ENCODE measurements around the gene LAMP1.

DNA sequence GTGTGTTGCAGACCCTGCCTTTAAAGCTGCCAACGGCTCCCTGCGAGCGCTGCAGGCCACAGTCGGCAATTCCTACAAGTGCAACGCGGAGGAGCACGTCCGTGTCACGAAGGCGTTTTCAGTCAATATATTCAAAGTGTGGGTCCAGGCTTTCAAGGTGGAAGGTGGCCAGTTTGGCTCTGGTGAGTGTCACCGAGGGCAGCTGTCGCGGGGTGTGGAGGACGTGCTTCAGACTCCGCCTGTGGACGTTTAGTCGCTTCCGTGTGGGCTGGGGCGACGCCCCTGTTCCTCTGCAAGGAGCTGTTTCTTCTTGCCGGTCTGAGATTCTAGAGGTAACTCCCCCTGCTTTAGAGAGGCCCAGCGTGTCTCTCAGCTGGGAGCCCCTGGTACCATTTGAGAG lies 24.5 kb downstream of the LAMP1 start:
- TF ChIP-seq POLR2AphosphoS5 (IDR thresholded peaks at IDR 0.05; ENCODE audit: low read depth, low read length) (no peak), FOXM1 (IDR thresholded peaks at IDR 0.05; ENCODE audit: low read depth) (no peak), EZH2phosphoT487 (IDR thresholded peaks at IDR 0.05; ENCODE audit: borderline replicate concordance, low read depth) (no peak), MEF2A (IDR thresholded peaks at IDR 0.05; ENCODE audit: borderline replicate concordance, low read depth) (no peak), YY1 (IDR thresholded peaks at IDR 0.05; ENCODE audit: low read depth) (no peak), MXI1 (IDR thresholded peaks at IDR 0.05; ENCODE audit: low read depth, low read length) (no peak), TAF1 (IDR thresholded peaks at IDR 0.05; ENCODE audit: borderline replicate concordance, low read depth, low read length) (no peak), NFIC (IDR thresholded peaks at IDR 0.05; ENCODE audit: borderline replicate concordance) (no peak)
- TF ChIP-seq, protein P1, sequence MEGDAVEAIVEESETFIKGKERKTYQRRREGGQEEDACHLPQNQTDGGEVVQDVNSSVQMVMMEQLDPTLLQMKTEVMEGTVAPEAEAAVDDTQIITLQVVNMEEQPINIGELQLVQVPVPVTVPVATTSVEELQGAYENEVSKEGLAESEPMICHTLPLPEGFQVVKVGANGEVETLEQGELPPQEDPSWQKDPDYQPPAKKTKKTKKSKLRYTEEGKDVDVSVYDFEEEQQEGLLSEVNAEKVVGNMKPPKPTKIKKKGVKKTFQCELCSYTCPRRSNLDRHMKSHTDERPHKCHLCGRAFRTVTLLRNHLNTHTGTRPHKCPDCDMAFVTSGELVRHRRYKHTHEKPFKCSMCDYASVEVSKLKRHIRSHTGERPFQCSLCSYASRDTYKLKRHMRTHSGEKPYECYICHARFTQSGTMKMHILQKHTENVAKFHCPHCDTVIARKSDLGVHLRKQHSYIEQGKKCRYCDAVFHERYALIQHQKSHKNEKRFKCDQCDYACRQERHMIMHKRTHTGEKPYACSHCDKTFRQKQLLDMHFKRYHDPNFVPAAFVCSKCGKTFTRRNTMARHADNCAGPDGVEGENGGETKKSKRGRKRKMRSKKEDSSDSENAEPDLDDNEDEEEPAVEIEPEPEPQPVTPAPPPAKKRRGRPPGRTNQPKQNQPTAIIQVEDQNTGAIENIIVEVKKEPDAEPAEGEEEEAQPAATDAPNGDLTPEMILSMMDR (IDR thresholded peaks at IDR 0.05), result no peak
- TF ChIP-seq, protein P2, sequence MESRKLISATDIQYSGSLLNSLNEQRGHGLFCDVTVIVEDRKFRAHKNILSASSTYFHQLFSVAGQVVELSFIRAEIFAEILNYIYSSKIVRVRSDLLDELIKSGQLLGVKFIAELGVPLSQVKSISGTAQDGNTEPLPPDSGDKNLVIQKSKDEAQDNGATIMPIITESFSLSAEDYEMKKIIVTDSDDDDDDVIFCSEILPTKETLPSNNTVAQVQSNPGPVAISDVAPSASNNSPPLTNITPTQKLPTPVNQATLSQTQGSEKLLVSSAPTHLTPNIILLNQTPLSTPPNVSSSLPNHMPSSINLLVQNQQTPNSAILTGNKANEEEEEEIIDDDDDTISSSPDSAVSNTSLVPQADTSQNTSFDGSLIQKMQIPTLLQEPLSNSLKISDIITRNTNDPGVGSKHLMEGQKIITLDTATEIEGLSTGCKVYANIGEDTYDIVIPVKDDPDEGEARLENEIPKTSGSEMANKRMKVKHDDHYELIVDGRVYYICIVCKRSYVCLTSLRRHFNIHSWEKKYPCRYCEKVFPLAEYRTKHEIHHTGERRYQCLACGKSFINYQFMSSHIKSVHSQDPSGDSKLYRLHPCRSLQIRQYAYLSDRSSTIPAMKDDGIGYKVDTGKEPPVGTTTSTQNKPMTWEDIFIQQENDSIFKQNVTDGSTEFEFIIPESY (IDR thresholded peaks at IDR 0.05; ENCODE audit: borderline replicate concordance, low read depth), result no peak
- TF ChIP-seq, protein P3, sequence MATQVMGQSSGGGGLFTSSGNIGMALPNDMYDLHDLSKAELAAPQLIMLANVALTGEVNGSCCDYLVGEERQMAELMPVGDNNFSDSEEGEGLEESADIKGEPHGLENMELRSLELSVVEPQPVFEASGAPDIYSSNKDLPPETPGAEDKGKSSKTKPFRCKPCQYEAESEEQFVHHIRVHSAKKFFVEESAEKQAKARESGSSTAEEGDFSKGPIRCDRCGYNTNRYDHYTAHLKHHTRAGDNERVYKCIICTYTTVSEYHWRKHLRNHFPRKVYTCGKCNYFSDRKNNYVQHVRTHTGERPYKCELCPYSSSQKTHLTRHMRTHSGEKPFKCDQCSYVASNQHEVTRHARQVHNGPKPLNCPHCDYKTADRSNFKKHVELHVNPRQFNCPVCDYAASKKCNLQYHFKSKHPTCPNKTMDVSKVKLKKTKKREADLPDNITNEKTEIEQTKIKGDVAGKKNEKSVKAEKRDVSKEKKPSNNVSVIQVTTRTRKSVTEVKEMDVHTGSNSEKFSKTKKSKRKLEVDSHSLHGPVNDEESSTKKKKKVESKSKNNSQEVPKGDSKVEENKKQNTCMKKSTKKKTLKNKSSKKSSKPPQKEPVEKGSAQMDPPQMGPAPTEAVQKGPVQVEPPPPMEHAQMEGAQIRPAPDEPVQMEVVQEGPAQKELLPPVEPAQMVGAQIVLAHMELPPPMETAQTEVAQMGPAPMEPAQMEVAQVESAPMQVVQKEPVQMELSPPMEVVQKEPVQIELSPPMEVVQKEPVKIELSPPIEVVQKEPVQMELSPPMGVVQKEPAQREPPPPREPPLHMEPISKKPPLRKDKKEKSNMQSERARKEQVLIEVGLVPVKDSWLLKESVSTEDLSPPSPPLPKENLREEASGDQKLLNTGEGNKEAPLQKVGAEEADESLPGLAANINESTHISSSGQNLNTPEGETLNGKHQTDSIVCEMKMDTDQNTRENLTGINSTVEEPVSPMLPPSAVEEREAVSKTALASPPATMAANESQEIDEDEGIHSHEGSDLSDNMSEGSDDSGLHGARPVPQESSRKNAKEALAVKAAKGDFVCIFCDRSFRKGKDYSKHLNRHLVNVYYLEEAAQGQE (IDR thresholded peaks at IDR 0.05; ENCODE audit: low read depth, low read length), result no peak
- TF ChIP-seq, protein P4, sequence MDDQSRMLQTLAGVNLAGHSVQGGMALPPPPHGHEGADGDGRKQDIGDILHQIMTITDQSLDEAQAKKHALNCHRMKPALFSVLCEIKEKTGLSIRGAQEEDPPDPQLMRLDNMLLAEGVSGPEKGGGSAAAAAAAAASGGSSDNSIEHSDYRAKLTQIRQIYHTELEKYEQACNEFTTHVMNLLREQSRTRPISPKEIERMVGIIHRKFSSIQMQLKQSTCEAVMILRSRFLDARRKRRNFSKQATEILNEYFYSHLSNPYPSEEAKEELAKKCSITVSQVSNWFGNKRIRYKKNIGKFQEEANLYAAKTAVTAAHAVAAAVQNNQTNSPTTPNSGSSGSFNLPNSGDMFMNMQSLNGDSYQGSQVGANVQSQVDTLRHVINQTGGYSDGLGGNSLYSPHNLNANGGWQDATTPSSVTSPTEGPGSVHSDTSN (IDR thresholded peaks at IDR 0.05), result no peak
